Caco-2 (cell line): ENCODE data around the gene RNF208. TPM values are rescaled to one million over a fixed set of nuclear protein-coding genes. Genes with fewer than 3 reads are reported as not detected.
A peak's percentile ranks its signal among the peaks of the same experiment; 100 is the strongest.

Experiments
- BruUV-seq: library from RNA; stranded (reverse); fragments of 400-500 nt; replicated peaks from 2 replicates; lab custom pipeline; 2021; lab: Mats Ljungman, UMichigan
- CTCF ChIA-PET: fragments of 300-600 bp; sonication (Branson Sonifier 250); formaldehyde crosslinking; loops from one replicate; lab custom pipeline; 2022; ENCODE audit warnings: antibody characterized with exemption; lab: Charles Lee
- POLR2A ChIA-PET: fragments of 300-600 bp; sonication (Branson Sonifier 250); formaldehyde crosslinking; loops from one replicate; lab custom pipeline; 2022; ENCODE audit warnings: antibody characterized with exemption; lab: Charles Lee
- DNase-seq, 2 experiments: peaks; one replicate each; pipeline versions ENCODE4 v3.0.0 to v3.0.0-alpha.2; 2020 to 2022
- H3K27me3 ChIP-seq: replicated peaks from 2 replicates; pipeline ENCODE4 v1.6.0; 2011; ENCODE audit warnings: low read length; ENCODE audit not compliant: control insufficient read depth, insufficient read depth
- H3K36me3 ChIP-seq: 2 replicates; pipeline ENCODE4 v1.5.1; 2011; ENCODE audit warnings: low read length; ENCODE audit not compliant: control insufficient read depth, insufficient read depth
- H3K4me1 ChIP-seq: fragments of 250-450 bp; sonication (Bioruptor Pico); 2 replicates; pipeline ENCODE4 v1.5.1; 2020; ENCODE audit warnings: mild to moderate bottlenecking
- H3K4me3 ChIP-seq: 2 replicates; pipeline ENCODE4 v1.5.1; 2011; ENCODE audit warnings: low read depth, mild to moderate bottlenecking, control low read depth, low read length
- H3K9me3 ChIP-seq: fragments of 250-450 bp; sonication (Bioruptor Pico); 2 replicates; pipeline ENCODE4 v1.5.1; 2020; ENCODE audit warnings: mild to moderate bottlenecking, moderate library complexity
- H3K27ac Mint-ChIP-seq: one replicate; pipeline ENCODE4 v1.8.0; 2022; ENCODE audit warnings: mixed read lengths; ENCODE audit not compliant: unreplicated experiment
- H3K27me3 Mint-ChIP-seq: one replicate; pipeline ENCODE4 v1.8.0; 2022; ENCODE audit warnings: mixed read lengths; ENCODE audit not compliant: insufficient read depth, unreplicated experiment
- H3K36me3 Mint-ChIP-seq: one replicate; pipeline ENCODE4 v1.8.0; 2022; ENCODE audit warnings: mild to moderate bottlenecking, mixed read lengths; ENCODE audit not compliant: insufficient read depth, unreplicated experiment
- H3K4me1 Mint-ChIP-seq: one replicate; pipeline ENCODE4 v1.8.0; 2022; ENCODE audit warnings: low read depth, mixed read lengths; ENCODE audit not compliant: unreplicated experiment
- H3K4me3 Mint-ChIP-seq: one replicate; pipeline ENCODE4 v1.8.0; 2022; ENCODE audit warnings: mild to moderate bottlenecking, moderate library complexity, mixed read lengths; ENCODE audit not compliant: unreplicated experiment
- H3K9me3 Mint-ChIP-seq: one replicate; pipeline ENCODE4 v1.8.0; 2022; ENCODE audit warnings: mixed read lengths; ENCODE audit not compliant: unreplicated experiment
- intact Hi-C: fragments of 100-400 bp; cut with micrococcal nuclease; formaldehyde crosslinking; loops from one replicate; pipeline ENCODE4 v1.10.0; 2022; ENCODE audit not compliant: unreplicated experiment
- total RNA-seq: library from RNA; stranded (reverse); gene quantifications from 2 replicates; pipeline ENCODE4 v1.2.3, GENCODE V29; 2022
- TF ChIP-seq, protein P1 (sequence below), 2 experiments: fragments of 200-600 bp in 1 of 2; IDR thresholded peaks; 1 replicate in 1 of 2; 2 replicates in 1 of 2; pipeline versions ENCODE4 v1.5.1 to v1.8.0; 2011 to 2022; ENCODE audit warnings: antibody characterized with exemption in 1 of 2, control low read depth in 1 of 2, inconsistent platforms in 1 of 2, low read depth in 1 of 2, low read length in 1 of 2, mild to moderate bottlenecking in 1 of 2, moderate library complexity in 1 of 2; ENCODE audit not compliant: insufficient read depth in 1 of 2, severe bottlenecking in 1 of 2, unreplicated experiment in 1 of 2

The RNF208 gene
- total RNA-seq, 1 experiment from 2014 or later, result 6.5 TPM

DNA sequence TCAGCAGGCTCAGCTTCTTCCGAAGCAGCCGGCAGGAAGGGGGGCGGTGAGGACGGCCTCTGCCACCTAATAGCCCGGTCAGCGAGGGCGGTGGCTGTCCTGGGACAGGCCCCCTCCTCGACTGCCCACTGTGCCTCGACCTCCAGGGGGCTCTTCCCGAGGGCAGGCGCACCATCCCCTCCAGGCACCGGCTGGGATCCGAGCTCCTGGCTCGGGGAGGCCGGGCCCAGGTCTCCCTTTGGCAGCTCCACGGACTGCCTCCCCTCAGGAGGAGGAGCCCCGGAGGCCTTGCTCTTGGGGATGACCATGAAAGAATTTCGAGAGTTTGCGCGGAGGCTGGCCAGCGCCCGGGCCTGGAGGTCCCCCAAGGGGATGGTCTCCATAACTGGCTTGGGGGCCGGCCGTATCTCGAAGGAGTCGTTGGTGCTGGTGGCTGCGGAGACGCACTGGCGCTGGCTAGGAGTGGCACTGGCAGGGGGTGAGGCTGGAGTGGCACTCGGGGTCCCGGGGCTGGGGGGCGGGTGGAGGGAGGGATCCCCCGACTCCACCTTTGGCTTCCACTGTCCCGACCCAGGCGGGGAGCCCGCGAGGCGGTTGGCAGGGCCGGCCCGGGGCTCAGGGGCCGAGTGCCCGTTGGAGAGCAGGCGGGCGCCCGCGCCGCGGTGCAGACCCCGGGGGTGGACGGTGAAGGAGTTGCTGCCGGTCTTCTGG lies 22.5 kb downstream of the RNF208 start:
- peak overlapping the region; percentile 39 for H3K27ac Mint-ChIP-seq
- ChIA-PET POLR2A (interaction anchor here (0.5 to 2.0 kb wide), 2 partner anchors 10 to 41 kb away, joined by 3 to 21 read pairs; partner anchors contain the start of genes ANAPC2 and SSNA1), CTCF (interaction anchor here (0.6 to 2.0 kb wide), 3 partner anchors 10 to 68 kb away, joined by 3 to 12 read pairs (median 4); partner anchors contain the start of genes ANAPC2 and SSNA1)
- Histone ChIP-seq H3K27me3 (no peaks in the 10 kb centered on the region), H3K4me1 (peaks cover 39% of the 10 kb centered on the region), H3K36me3 (no peaks in the 10 kb centered on the region), H3K9me3 (no peaks in the 10 kb centered on the region), H3K4me3 (peak overlapping the region; percentile 49)
- peak overlapping the region; percentile 76 for H3K4me3 Mint-ChIP-seq
- H3K4me1 Mint-ChIP-seq, result peaks cover 8% of the 10 kb centered on the region
- no peaks in the 10 kb centered on the region for H3K27me3 Mint-ChIP-seq
- BruUV-seq, result TSS peak; percentile 14
- intact Hi-C loops, result loop anchor here (1.0 to 5.0 kb wide), 3 partner anchors 10 to 38 kb away; no protein-coding TSS in a partner anchor
- DNase-seq, result no peak
- H3K9me3 Mint-ChIP-seq, result no peaks in the 10 kb centered on the region
- peaks cover 20% of the 10 kb centered on the region for H3K36me3 Mint-ChIP-seq
- TF ChIP-seq, protein P1, sequence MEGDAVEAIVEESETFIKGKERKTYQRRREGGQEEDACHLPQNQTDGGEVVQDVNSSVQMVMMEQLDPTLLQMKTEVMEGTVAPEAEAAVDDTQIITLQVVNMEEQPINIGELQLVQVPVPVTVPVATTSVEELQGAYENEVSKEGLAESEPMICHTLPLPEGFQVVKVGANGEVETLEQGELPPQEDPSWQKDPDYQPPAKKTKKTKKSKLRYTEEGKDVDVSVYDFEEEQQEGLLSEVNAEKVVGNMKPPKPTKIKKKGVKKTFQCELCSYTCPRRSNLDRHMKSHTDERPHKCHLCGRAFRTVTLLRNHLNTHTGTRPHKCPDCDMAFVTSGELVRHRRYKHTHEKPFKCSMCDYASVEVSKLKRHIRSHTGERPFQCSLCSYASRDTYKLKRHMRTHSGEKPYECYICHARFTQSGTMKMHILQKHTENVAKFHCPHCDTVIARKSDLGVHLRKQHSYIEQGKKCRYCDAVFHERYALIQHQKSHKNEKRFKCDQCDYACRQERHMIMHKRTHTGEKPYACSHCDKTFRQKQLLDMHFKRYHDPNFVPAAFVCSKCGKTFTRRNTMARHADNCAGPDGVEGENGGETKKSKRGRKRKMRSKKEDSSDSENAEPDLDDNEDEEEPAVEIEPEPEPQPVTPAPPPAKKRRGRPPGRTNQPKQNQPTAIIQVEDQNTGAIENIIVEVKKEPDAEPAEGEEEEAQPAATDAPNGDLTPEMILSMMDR (IDR thresholded peaks at IDR 0.05; ENCODE audit: insufficient read depth in 1 of 2, low read depth in 1 of 2, low read length in 1 of 2, severe bottlenecking in 1 of 2, unreplicated experiment in 1 of 2), result no peak

DNA sequence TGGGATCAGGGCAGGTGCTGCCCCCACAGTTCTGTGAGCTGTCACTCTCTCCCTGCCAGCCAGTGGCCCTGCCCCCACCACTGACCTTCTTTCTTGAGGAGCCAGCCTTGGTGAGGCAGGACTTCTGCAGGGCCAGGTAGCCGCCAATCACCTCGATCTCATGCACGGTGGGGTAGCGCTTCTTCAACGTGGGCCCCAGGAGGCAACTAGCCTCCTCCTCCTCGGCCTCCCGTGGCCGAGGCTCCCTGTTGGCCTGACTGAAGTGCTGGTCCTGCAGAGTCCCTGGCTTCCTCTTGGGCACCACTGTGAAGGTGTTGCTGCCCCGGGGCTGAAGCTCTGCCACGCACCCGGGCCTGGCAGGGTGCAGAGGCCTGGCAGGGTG lies 23.1 kb downstream of the RNF208 start:
- ChIA-PET CTCF (interaction anchor here (0.6 to 2.0 kb wide), 4 partner anchors 10 to 67 kb away, joined by 3 to 12 read pairs (median 4); partner anchors contain the start of genes ANAPC2 and SSNA1), POLR2A (interaction anchor here (0.5 to 1.4 kb wide), 3 partner anchors 10 to 42 kb away, joined by 3 to 5 read pairs (median 4); no protein-coding TSS in a partner anchor)
- no peaks in the 10 kb centered on the region for H3K27me3 Mint-ChIP-seq
- no TSS peak for BruUV-seq
- H3K36me3 ChIP-seq, result no peaks in the 10 kb centered on the region
- no peak for DNase-seq
- peaks cover 8% of the 10 kb centered on the region for H3K4me1 Mint-ChIP-seq
- TF ChIP-seq, protein P1 (IDR thresholded peaks at IDR 0.05; ENCODE audit: insufficient read depth in 1 of 2, low read depth in 1 of 2, low read length in 1 of 2, severe bottlenecking in 1 of 2, unreplicated experiment in 1 of 2), result no peak
- H3K36me3 Mint-ChIP-seq, result peaks cover 20% of the 10 kb centered on the region
- no peaks in the 10 kb centered on the region for H3K9me3 Mint-ChIP-seq
- intact Hi-C loops, result no loop called here
- peak overlapping the region; percentile 39 for H3K27ac Mint-ChIP-seq
- H3K4me3 ChIP-seq, result peak overlapping the region; percentile 49
- peak overlapping the region; percentile 76 for H3K4me3 Mint-ChIP-seq
- H3K4me1 ChIP-seq, result peaks cover 32% of the 10 kb centered on the region
- no peaks in the 10 kb centered on the region for H3K9me3 ChIP-seq
- H3K27me3 ChIP-seq, result no peaks in the 10 kb centered on the region

DNA sequence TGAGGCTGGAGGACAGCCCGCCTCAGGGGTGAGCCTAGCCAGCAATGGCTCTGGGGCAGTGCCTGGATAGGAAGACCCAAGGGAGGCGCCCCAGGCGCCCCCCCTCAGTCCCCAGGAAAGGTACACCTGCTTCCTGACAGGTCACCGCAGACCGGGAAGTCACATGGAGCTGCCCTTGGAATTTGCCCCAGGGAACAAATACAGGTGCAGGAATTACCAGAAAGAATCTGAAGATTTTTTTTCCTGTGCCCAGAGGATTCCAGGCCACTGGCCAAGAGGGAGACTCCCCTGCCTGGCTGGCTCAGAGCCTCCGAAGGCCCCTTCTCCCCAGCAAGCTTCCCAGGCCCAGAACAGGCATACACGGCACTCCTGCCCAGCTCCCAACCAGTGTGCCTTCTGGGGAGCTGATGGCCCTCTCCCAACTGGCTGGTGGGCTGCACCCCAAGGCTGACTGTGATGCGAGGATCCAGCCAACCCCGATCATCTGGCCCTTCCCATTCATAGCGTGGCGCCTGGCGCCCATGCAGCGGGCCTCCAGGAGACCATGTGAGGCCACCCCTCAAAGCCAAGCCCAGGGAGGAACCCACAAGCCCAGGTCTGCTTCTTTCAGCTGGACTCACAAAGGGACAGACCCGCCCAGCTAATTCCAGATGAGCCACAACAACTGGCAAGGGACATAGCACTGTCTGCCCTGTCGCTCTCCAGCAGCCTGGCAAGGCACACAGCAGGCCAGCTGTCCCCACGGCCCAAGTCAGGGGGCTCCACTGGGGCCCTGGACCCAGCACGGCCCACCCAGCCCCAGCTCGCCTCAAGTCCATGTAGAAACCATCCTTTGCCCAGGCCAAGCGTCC lies 23.8 kb downstream of the RNF208 start:
- ChIA-PET POLR2A (interaction anchor here (0.9 to 1.4 kb wide), 2 partner anchors 9 to 25 kb away, joined by 4 to 5 read pairs; no protein-coding TSS in a partner anchor), CTCF (interaction anchor here (1.0 to 2.0 kb wide), 2 partner anchors 9 to 38 kb away, joined by 4 to 12 read pairs; partner anchors contain the start of genes ANAPC2 and SSNA1)
- intact Hi-C loops, result no loop called here
- Mint-ChIP-seq H3K4me1 (peaks cover 8% of the 10 kb centered on the region), H3K36me3 (peaks cover 20% of the 10 kb centered on the region), H3K27ac (peak overlapping the region; percentile 39), H3K4me3 (peak overlapping the region; percentile 76), H3K27me3 (no peaks in the 10 kb centered on the region), H3K9me3 (no peaks in the 10 kb centered on the region)
- no peaks in the 10 kb centered on the region for H3K36me3 ChIP-seq
- H3K4me3 ChIP-seq, result peak overlapping the region; percentile 49
- TF ChIP-seq, protein P1 (IDR thresholded peaks at IDR 0.05; ENCODE audit: insufficient read depth in 1 of 2, low read depth in 1 of 2, low read length in 1 of 2, severe bottlenecking in 1 of 2, unreplicated experiment in 1 of 2), result no peak
- H3K4me1 ChIP-seq, result peaks cover 32% of the 10 kb centered on the region
- DNase-seq, result peak; percentile 69 to 82
- no peaks in the 10 kb centered on the region for H3K27me3 ChIP-seq
- no peaks in the 10 kb centered on the region for H3K9me3 ChIP-seq
- no TSS peak for BruUV-seq
